B cell (primary cell): Measurements from ENCODE around the gene NAA15. TPM values are rescaled to one million over a fixed set of nuclear protein-coding genes. Genes with fewer than 3 reads are reported as not detected.

Experiments used
- ATAC-seq: fragments of 200-7000 bp; cut with Tn5 transposase; one replicate; pipeline ENCODE4 v1.10.0; 2021; ENCODE audit warnings: low read depth, mild to moderate bottlenecking, moderate number of reproducible peaks, moderate library complexity
- CTCF ChIA-PET: fragments of 350-600 bp; sonication (Branson Sonifier 250); formaldehyde crosslinking; loops from one replicate; lab custom pipeline; 2021; ENCODE audit warnings: antibody characterized with exemption, inconsistent platforms; lab: Charles Lee
- POLR2A ChIA-PET: fragments of 350-600 bp; sonication (Branson Sonifier 250); formaldehyde crosslinking; loops from one replicate; lab custom pipeline; 2021; ENCODE audit warnings: antibody characterized with exemption; lab: Charles Lee
- DNase-seq: peaks from one replicate; pipeline ENCODE4 v3.0.0; 2013
- H2AFZ ChIP-seq: 2 replicates; pipeline ENCODE4 v1.6.1; 2012; ENCODE audit warnings: mild to moderate bottlenecking, low read depth, low read length; ENCODE audit not compliant: insufficient read depth, poor library complexity, severe bottlenecking
- H3K27ac ChIP-seq, 2 donors: 1 replicate in 1 of 2; 2 replicates in 1 of 2; pipeline ENCODE4 v1.5.1; 2012 to 2013; ENCODE audit warnings: low read length in 2 of 2, mild to moderate bottlenecking in 2 of 2, moderate library complexity in 1 of 2
- H3K27me3 ChIP-seq, 4 experiments: fragments of 200-600 bp in 1 of 4; sonication (generic) in 1 of 4; replicated peaks in 1 of 4; 1 replicate in 2 of 4; 2 replicates in 2 of 4; pipeline versions ENCODE4 v1.6.1 to v1.7.0; 2013 to 2016; ENCODE audit warnings: low read length in 3 of 4, mild to moderate bottlenecking in 2 of 4, mixed read lengths in 1 of 4, moderate library complexity in 1 of 4; ENCODE audit not compliant: insufficient read depth in 4 of 4, control insufficient read depth in 3 of 4; ENCODE audit errors: control extremely low read depth in 1 of 4
- H3K36me3 ChIP-seq, 2 experiments: replicated peaks in 1 of 2; 1 replicate in 1 of 2; 2 replicates in 1 of 2; pipeline versions ENCODE4 v1.6.1 to v1.7.1; 2013; ENCODE audit warnings: low read length in 1 of 2; ENCODE audit not compliant: insufficient read depth in 2 of 2, control insufficient read depth in 1 of 2; ENCODE audit errors: control extremely low read depth in 1 of 2, extremely low read depth in 1 of 2
- H3K4me1 ChIP-seq, 2 donors: fragments of 200-600 bp in 1 of 2; sonication (generic) in 1 of 2; 1 replicate in 1 of 2; 2 replicates in 1 of 2; pipeline versions ENCODE4 v1.5.1 to v1.6.1; 2013 to 2017; ENCODE audit warnings: low read length in 2 of 2; ENCODE audit not compliant: control insufficient read depth in 2 of 2, insufficient read depth in 2 of 2
- H3K4me2 ChIP-seq: replicated peaks from 2 replicates; pipeline ENCODE3; 2012; ENCODE audit warnings: mild to moderate bottlenecking, low read depth, low read length; ENCODE audit not compliant: poor library complexity, severe bottlenecking
- H3K4me3 ChIP-seq, 5 experiments: fragments of 200-600 bp in 1 of 5; sonication (generic) in 1 of 5; 1 replicate in 3 of 5; 2 replicates in 2 of 5; pipeline versions ENCODE4 v1.5.1 to v1.7.0; 2011 to 2016; ENCODE audit warnings: low read length in 4 of 5, mild to moderate bottlenecking in 4 of 5, low read depth in 2 of 5, control low read depth in 1 of 5, moderate library complexity in 1 of 5; ENCODE audit not compliant: insufficient read depth in 1 of 5; ENCODE audit errors: control extremely low read depth in 1 of 5, extremely low read depth in 1 of 5
- H3K79me2 ChIP-seq: fragments of 200-600 bp; sonication (generic); one replicate; pipeline ENCODE4 v1.6.0; 2016; ENCODE audit warnings: low read length; ENCODE audit not compliant: control insufficient read depth, insufficient read depth
- H3K9ac ChIP-seq: fragments of 200-600 bp; sonication (generic); 2 replicates; pipeline ENCODE4 v1.6.1; 2017; ENCODE audit warnings: mild to moderate bottlenecking, low read length, moderate library complexity
- H3K9me3 ChIP-seq, 3 donors: one replicate each; pipeline versions ENCODE4 v1.6.1 to v1.7.1; 2013; ENCODE audit warnings: low read length in 2 of 3; ENCODE audit not compliant: control insufficient read depth in 2 of 3, insufficient read depth in 1 of 3; ENCODE audit errors: control extremely low read depth in 1 of 3
- H4K20me1 ChIP-seq: 2 replicates; pipeline ENCODE4 v1.6.0; 2012; ENCODE audit warnings: mild to moderate bottlenecking, low read length; ENCODE audit not compliant: insufficient read depth, control insufficient read depth, poor library complexity, severe bottlenecking
- H3K27ac Mint-ChIP-seq: one replicate; pipeline ENCODE4 v1.8.0; 2021; ENCODE audit warnings: mixed read lengths
- H3K27me3 Mint-ChIP-seq: one replicate; pipeline ENCODE4 v1.8.0; 2021; ENCODE audit warnings: mixed read lengths
- H3K4me1 Mint-ChIP-seq: one replicate; pipeline ENCODE4 v1.8.0; 2021; ENCODE audit warnings: mixed read lengths
- H3K4me3 Mint-ChIP-seq: one replicate; pipeline ENCODE4 v1.8.0; 2021; ENCODE audit warnings: mixed read lengths
- H3K9me3 Mint-ChIP-seq: one replicate; pipeline ENCODE4 v1.8.0; 2022; ENCODE audit warnings: mixed read lengths; ENCODE audit not compliant: insufficient read depth
- EZH2 ChIP-seq: IDR thresholded peaks from 2 replicates; pipeline ENCODE4 v1.6.1; 2012; ENCODE audit warnings: borderline replicate concordance, low read depth, mild to moderate bottlenecking, moderate library complexity, low read length; ENCODE audit not compliant: insufficient read depth, poor library complexity, severe bottlenecking
- WGBS: methylation state at CpG from one replicate; pipeline ENCODE4 v1.1.5; 2013; ENCODE audit warnings: missing lambda C conversion rate; ENCODE audit not compliant: insufficient coverage; 5-methylcytosine and 5-hydroxymethylcytosine counted together
- intact Hi-C: fragments of 100-400 bp; cut with micrococcal nuclease; formaldehyde crosslinking; loops from one replicate; pipeline ENCODE4 v1.10.0; 2022
- polyA plus RNA-seq: library from polyadenylated mRNA; depleted of rRNA; stranded (reverse); fragments of >200 nt; gene quantifications from 2 replicates; pipeline ENCODE4 v1.2.3, GENCODE V29; 2012
- total RNA-seq, 2 donors: library from RNA; stranded (reverse); fragments of 120-200 nt in 1 of 2; gene quantifications; 1 replicate in 1 of 2; 2 replicates in 1 of 2; pipeline versions ENCODE4 v1.2.3 to v1.2.4, GENCODE V29; 2013 to 2022
- TF ChIP-seq, protein P1 (sequence below): fragments of 200-600 bp; IDR thresholded peaks from one replicate; pipeline ENCODE4 v1.8.0; 2022; ENCODE audit warnings: antibody characterized with exemption, mild to moderate bottlenecking

Gene NAA15
- total and polyA plus RNA-seq, 2 donors (not counting 1 experiment from before 2014, with no cell fraction given): 10.0 to 56.7 TPM

GRCh38 chr4:139368998-139369397, 67.7 kb downstream of the NAA15 start:
- H3K4me2 ChIP-seq: no peak overlapping the region
- intact Hi-C loops: no loop called here
- no peaks in the 10 kb centered on the region for H3K27me3 ChIP-seq
- peaks cover 1 to 68% of the 10 kb centered on the region in 2 experiments for H3K36me3 ChIP-seq
- H3K9me3 ChIP-seq: no peaks in the 10 kb centered on the region
- Mint-ChIP-seq H3K27me3 (no peaks in the 10 kb centered on the region), H3K9me3 (no peaks in the 10 kb centered on the region), H3K4me1 (no peaks in the 10 kb centered on the region), H3K27ac (no peak overlapping the region), H3K4me3 (no peak overlapping the region)
- CTCF ChIA-PET: interaction anchor here (1.2 kb wide), 1 partner anchor 193 kb away, joined by 3 read pairs; no protein-coding TSS in a partner anchor
- H3K4me3 ChIP-seq: no peak overlapping the region
- H3K27ac ChIP-seq: no peak overlapping the region
- H2AFZ ChIP-seq: no peak overlapping the region
- TF ChIP-seq, protein P1, sequence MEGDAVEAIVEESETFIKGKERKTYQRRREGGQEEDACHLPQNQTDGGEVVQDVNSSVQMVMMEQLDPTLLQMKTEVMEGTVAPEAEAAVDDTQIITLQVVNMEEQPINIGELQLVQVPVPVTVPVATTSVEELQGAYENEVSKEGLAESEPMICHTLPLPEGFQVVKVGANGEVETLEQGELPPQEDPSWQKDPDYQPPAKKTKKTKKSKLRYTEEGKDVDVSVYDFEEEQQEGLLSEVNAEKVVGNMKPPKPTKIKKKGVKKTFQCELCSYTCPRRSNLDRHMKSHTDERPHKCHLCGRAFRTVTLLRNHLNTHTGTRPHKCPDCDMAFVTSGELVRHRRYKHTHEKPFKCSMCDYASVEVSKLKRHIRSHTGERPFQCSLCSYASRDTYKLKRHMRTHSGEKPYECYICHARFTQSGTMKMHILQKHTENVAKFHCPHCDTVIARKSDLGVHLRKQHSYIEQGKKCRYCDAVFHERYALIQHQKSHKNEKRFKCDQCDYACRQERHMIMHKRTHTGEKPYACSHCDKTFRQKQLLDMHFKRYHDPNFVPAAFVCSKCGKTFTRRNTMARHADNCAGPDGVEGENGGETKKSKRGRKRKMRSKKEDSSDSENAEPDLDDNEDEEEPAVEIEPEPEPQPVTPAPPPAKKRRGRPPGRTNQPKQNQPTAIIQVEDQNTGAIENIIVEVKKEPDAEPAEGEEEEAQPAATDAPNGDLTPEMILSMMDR: no peak
- TF ChIP-seq EZH2: no peak
- no peaks in the 10 kb centered on the region for H3K4me1 ChIP-seq
- H3K79me2 ChIP-seq: peaks cover 5% of the 10 kb centered on the region
- no peak overlapping the region for H3K9ac ChIP-seq
- POLR2A ChIA-PET: interaction anchor here (0.7 kb wide), 1 partner anchor 13 kb away, joined by 3 read pairs; no protein-coding TSS in a partner anchor
- no CpG with 5 or more reads among the region's 1 CpG for WGBS
- DNase-seq: no peak
- no peaks in the 10 kb centered on the region for H4K20me1 ChIP-seq
- no peak for ATAC-seq

DNA sequence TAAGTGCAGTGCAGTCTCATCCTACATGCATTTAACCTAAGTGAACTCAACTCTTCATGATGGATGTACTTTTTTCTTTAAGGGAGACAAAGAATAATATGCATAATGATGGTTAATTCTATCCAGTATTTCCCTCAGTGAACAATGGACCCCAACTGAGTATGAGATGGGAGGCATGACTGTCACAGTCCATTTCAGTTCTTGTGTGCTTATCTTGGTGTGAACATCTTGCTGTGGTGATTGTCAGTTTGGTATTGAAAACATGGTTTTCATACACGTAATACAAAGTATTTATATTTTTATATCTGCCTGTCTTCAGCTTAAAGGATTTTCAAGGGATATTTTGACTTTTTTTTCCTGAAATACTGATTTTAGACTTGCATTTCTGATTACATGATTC, 72.9 kb downstream of the NAA15 start:
- Mint-ChIP-seq H3K4me3 (no peak overlapping the region), H3K27ac (no peak overlapping the region), H3K4me1 (peaks cover 4% of the 10 kb centered on the region), H3K27me3 (no peaks in the 10 kb centered on the region), H3K9me3 (no peaks in the 10 kb centered on the region)
- peaks cover 8 to 58% of the 10 kb centered on the region in 2 experiments for H3K36me3 ChIP-seq
- ChIA-PET CTCF (no interaction called here), POLR2A (no interaction called here)
- ATAC-seq: no peak
- no CpG with 5 or more reads among the region's 1 CpG for WGBS
- no peaks in the 10 kb centered on the region for H3K27me3 ChIP-seq
- intact Hi-C loops: no loop called here
- no peak overlapping the region for H3K4me2 ChIP-seq
- no peak overlapping the region for H3K27ac ChIP-seq
- H4K20me1 ChIP-seq: no peaks in the 10 kb centered on the region
- no peak for TF ChIP-seq EZH2
- H3K9ac ChIP-seq: no peak overlapping the region
- H3K4me3 ChIP-seq: no peak overlapping the region
- no peaks in the 10 kb centered on the region for H3K79me2 ChIP-seq
- no peak for DNase-seq
- no peaks in the 10 kb centered on the region for H3K9me3 ChIP-seq
- no peaks in the 10 kb centered on the region for H3K4me1 ChIP-seq
- H2AFZ ChIP-seq: no peak overlapping the region
